HCT116 (cell line): Measurements from ENCODE around the gene DNAH10.

Source experiments
- EZH2 ChIP-seq: fragments of 200-600 bp; sonication (generic); IDR thresholded peaks from 2 replicates; pipeline ENCODE4 v1.6.1; 2017; ENCODE audit warnings: antibody characterized with exemption, mixed run types
- FOSL1 ChIP-seq: IDR thresholded peaks from 2 replicates; pipeline ENCODE4 v1.6.1; 2012; ENCODE audit warnings: low read depth
- POLR2A ChIP-seq: IDR thresholded peaks from 2 replicates; pipeline ENCODE4 v1.7.0; 2011; ENCODE audit warnings: borderline replicate concordance; ENCODE audit not compliant: insufficient read depth, insufficient read length; ENCODE audit errors: extremely low read depth
- SP1 ChIP-seq: IDR thresholded peaks from 2 replicates; pipeline ENCODE4 v1.6.1; 2012; ENCODE audit warnings: low read depth
- TCF7L2 ChIP-seq: IDR thresholded peaks from 2 replicates; pipeline ENCODE4 v1.7.0; 2011; ENCODE audit warnings: borderline replicate concordance, inconsistent platforms; ENCODE audit not compliant: insufficient read depth, insufficient read length; ENCODE audit errors: extremely low read depth
- YY1 ChIP-seq: IDR thresholded peaks from 2 replicates; pipeline ENCODE4 v1.6.1; 2011; ENCODE audit warnings: low read length, low read depth, moderate library complexity, mild to moderate bottlenecking; ENCODE audit not compliant: insufficient replicate concordance; ENCODE audit errors: extremely low read depth
- TF ChIP-seq, protein P1 (sequence below), 3 experiments: fragments of 200-600 bp in 1 of 3; sonication (generic) in 1 of 3; IDR thresholded peaks in 2 of 3; conservative IDR thresholded peaks in 1 of 3; 2 replicates each; pipeline ENCODE4 v1.5.1; 2012 to 2017; ENCODE audit warnings: low read depth in 2 of 3, low read length in 2 of 3, antibody characterized with exemption in 1 of 3, borderline replicate concordance in 1 of 3, control low read depth in 1 of 3, mild to moderate bottlenecking in 1 of 3, mixed read lengths in 1 of 3, mixed run types in 1 of 3, moderate library complexity in 1 of 3; ENCODE audit not compliant: insufficient read depth in 1 of 3

DNA sequence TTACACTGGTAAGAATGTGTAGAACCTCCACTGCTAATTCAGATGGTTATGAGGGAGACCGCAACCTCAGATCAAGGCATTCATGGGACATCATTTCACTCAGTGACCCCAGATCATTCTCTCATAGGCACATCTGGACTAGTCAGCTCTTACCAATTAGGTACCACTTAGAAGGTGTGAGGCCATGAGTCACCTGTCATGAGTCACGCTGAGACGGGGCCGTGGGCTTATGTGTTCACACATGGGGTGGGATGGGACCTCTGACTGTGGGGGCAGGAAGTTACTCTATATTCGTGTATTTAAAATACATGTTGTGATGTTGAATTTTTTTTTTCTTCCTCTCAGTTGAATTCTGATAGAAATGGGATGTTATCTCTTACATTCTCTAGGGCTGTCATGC lies 154.6 kb downstream of the DNAH10 start:
- TF ChIP-seq, protein P1, sequence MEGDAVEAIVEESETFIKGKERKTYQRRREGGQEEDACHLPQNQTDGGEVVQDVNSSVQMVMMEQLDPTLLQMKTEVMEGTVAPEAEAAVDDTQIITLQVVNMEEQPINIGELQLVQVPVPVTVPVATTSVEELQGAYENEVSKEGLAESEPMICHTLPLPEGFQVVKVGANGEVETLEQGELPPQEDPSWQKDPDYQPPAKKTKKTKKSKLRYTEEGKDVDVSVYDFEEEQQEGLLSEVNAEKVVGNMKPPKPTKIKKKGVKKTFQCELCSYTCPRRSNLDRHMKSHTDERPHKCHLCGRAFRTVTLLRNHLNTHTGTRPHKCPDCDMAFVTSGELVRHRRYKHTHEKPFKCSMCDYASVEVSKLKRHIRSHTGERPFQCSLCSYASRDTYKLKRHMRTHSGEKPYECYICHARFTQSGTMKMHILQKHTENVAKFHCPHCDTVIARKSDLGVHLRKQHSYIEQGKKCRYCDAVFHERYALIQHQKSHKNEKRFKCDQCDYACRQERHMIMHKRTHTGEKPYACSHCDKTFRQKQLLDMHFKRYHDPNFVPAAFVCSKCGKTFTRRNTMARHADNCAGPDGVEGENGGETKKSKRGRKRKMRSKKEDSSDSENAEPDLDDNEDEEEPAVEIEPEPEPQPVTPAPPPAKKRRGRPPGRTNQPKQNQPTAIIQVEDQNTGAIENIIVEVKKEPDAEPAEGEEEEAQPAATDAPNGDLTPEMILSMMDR (IDR thresholded peaks at IDR 0.05 in 2 of 3, conservative IDR thresholded peaks at IDR 0.05 in 1 of 3; ENCODE audit: borderline replicate concordance in 1 of 3, insufficient read depth in 1 of 3, low read depth in 2 of 3, low read length in 2 of 3): no peak
- TF ChIP-seq SP1 (no peak), YY1 (no peak), POLR2A (no peak), EZH2 (no peak), TCF7L2 (no peak), FOSL1 (peak; percentile 66)
